HG02759 (cell line): Measurements from ENCODE around the gene KDM2A.

Experiments
- ATAC-seq: cut with Tn5 transposase; IDR thresholded peaks from one replicate; pipeline ENCODE4 v1.9.1; 2021; ENCODE audit warnings: mild to moderate bottlenecking, moderate library complexity; ENCODE audit not compliant: unreplicated experiment

KDM2A gene

DNA sequence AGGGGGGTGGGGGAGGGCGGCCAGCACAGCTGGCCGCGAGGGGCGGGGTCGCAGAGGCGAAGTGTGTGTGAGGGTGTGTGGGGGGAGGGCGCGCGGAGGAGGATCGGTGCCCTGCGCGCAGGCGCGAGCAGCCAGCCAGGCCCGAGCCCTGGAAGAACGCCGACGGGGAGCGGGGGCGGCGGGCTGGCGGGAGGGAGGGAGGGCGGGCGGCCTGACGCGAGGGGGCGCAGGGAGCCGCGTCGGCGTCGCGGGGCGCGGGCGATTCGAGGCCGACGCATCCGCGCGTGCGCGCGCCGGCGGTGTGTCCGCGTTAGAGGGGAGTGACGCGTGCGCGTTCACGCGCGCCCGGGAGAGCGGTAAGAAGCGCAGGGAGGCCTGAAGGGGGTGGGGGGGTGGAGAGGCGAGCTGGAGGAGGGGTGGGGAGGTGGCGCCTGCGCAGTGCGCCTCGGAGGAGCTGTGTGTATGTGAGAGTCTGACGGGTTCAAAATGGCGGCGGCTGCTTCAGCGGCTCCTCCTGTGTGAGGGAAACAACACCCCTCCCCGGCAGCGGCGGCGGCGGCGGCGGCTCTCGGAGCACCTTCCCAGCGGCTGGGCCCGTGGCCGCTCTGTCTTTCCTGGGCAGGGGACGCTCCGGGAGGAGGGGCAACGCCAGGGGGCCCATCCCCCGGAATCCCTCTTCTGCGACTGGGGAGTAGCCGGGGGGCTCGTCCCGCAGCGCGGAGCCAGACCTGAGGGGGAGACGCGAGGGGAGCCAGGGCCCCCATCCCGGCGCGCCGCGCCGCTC lies at the start of gene KDM2A:
TSS of gene KDM2A (plus strand) at position 463 of the 784 bp plus-strand sequence. CDS start 2,054 bp downstream, outside the sequence.
- ATAC-seq, result peak; percentile 78

DNA sequence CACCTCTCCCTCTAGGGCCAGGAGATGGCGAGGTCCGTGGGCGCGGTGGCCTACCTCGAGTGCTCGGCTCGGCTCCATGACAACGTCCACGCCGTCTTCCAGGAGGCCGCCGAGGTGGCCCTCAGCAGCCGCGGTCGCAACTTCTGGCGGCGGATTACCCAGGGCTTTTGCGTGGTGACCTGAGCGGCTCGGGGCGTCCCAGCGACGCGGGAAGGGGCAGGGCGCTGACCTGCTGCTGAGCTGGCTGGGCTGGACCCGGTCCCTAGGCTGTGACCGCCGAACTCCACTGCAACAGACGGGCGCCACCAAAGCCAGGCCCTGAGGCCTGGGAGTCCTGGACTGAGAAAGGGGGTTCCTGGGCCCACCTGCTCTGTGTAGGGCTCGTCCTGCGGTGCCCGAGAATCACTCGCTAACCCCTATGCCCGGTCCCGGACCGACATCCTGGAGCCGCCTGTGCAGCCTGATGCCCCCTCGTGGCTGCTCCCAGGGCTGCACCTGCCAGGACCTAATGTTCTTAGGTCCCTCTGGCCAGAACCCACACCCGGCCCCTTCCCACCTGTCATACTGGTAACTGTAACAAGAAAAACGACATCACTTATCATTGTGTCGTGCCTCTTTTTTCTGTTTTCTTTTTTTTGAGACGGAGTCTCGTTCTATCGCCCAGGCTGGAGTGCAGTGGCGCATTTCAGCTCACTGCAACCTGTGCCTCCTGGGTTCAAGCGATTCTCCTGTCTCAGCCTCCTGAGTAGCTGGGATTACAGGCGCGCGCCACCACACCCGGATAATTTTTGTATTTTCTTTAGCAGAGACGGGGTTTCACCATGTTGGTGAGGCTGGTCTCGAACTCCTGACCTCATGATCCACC lies 47.4 kb upstream of the KDM2A start:
- ATAC-seq, result no peak

DNA sequence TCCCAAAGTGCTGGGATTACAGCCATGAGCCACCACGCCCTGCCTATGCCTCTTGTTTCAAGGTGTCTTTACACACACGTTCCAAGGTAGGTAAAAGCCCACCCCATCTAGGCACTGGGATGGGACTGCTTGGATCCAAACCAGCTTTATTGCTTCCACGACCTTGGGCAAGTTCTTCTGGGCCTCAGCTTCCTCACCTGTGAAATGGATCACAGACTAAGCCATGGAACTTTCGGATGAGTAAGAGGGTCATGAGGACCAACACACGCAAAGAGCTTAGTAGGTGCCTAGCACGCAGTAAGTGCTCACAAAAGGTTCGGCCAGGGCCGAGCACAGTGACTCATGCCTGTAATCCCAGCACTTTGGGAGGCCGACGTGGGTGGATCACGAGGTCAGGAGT lies 46.8 kb upstream of the KDM2A start:
- no peak for ATAC-seq

DNA sequence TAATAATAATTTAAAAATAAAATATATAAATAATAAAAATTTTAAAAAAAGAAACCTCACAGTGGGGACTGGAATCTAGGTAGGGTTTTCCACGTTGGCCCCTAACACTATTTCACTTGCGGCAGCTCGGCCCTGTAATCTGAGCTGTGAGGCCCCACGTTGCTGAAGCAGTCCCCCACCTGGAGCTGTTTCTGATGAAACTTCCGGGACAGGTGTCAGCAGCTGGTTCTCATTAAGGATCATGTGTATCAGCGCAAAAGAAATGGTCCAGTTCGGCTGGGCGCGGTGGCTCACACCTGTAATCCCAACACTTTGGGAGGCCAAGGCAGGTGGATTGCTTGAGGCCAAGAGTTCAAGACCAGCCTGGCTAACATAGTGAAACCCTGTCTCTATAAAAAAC lies 45.2 kb upstream of the KDM2A start:
- ATAC-seq, result no peak

DNA sequence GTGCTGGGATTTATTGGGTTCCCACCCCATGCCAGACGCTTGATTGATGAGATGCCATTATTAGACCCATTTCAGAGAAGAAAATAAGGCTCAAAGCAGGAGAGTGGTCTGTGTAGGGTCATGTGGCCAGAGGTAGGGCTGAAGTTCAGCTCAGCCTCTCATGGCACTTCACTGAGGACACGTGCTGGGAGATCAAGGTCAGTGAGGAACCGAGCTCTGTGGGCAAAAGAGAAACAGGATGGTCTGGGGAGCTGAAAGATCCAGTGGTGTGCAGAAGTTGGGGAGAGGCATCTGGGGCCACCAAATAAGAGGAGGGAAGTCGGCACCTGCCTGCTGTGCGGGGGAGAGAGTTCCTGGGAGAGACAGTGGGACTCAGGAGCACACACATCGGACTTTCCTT lies 42.9 kb upstream of the KDM2A start:
- no peak for ATAC-seq

DNA sequence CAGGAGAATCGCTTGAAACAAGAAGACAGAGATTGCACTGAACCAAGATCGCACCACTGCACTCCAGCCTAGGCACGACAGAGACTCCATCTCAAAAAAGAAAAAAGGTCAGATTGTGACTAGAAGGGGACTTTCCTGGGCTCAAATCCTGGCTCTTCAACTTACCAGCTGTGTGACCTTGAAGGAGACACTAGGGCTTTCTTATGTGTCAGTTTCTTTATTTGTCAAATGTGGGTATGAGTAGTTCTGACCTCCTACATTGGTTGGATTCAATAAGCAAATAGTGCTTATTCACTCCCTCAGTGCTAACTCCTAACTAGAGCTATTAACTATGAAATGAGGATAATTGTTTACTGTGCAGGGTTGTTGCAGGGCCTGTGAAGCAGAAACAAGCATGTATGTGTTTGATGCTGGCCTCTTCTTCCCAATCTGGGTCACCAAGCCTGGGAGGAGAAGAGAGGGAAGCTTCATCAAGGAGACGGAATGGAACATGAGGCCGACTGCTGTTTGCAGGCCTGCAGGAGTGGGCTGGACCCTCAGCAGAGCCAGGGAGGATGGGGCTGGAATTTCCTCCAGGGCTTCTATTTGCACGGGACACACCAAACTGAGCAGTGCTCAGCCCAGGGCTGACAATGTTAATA lies 39.9 kb upstream of the KDM2A start:
- ATAC-seq, result no peak

DNA sequence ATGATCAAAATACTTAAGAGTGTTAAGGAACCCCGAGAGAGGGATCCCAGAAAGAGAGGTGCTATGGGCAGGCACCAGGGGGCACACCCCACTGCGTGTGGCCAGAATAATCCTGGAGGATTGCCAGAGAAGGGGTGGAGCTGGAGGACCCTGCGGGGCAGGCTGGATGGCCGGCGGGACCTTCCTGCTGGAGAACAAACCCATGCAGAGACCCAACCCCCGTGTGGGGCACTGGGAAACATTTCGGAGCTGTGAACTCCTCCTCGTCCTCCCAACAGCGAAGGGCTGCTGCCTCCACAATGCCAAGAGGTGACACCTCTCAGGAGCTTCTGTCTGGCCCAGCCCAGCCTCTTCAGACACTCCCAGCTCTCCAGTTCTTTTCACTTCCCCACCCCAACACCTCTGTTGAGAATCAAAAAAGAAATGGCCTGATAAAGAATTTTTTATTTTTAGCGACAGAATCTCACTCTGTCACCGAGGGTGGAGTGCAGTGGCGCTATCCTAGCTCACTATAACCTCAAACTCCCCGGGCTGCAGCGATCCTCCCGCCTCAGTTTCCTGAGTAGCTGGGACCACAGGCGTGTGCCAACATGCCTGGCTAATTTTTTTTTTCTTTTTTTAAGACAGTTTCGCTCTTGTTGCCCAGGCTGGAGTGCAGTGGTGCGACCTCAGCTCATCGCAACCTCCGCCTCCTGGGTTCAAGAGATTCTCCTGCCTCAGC lies 36.8 kb upstream of the KDM2A start:
- no peak for ATAC-seq

DNA sequence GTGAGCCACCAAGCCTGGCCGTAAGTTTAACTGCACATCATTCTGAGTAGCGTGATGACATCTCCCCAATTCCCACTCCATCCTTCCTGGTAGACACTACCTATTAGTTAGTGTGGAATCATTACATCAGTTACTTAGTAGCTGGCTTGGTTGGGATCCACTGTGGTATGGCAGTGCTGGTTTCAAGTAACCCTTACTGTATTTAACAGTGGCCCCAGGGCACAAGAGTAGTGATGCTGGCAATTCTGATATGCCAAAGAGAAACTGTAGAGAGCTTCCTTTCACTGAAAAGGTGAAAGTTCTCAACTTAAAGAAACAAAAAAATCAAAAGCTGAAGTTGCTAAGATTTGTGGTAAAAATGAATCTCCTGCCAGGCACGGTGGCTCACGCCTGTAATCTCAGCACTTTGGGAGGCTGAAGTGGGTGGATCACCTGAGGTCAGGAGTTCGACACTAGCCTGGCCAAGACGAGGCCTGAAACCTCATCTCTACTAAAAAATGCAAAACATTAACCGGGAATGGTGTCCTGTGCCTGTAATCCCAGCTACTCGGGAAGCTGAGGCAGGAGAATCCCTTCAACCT lies 35.2 kb upstream of the KDM2A start:
- ATAC-seq, result no peak

DNA sequence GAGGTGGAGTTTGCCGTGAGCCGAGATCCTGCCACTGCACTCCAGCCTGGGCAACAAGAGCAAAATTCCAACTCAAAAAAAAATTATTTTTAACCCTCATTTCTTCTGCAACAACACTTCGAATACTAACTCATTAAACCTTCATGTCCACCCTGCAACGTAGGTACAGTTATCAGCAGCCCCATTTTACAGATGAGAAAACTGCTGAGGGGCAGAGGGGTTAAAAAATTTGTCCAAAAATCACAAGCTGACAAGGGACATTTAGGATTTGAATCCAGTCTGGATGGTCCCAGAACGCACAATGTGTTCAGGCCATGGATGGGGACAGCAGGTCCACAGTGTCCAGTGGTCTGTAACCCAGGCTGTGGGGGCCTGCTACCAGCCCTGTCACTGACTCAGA lies 33.4 kb upstream of the KDM2A start:
- no peak for ATAC-seq

DNA sequence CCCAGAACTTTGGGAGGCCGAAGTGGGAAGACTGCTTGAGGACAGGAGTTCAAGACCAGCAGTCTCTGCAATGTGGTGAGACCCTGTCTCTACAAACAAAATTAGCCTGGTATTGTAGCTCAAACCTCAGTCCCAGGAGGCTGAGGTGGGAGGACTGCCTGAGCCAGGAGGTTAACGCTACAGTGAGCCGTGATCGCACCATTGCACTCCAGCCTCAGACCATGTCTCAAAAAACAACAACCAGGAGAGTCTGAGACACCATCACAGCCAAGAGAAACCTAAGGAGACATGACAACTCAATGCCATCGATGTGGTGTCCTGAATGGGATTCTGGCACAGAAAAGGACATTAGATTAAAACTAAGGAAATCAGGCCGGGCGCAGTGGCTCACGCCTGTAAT lies 28.3 kb upstream of the KDM2A start:
- no peak for ATAC-seq

DNA sequence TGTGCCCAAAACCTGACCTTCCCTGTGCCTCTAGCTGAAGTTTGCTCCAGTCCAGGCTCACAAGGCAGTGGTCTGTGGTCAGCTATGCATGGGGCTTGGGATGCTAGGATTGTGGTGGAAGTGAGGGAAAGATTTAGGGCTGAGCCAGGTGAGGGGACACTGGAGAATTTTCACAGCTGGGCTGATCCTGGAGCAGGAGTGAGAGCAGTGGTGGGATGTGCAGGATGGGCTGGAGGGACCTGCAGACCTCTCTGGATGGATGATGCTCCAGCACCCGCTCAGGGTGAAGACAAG lies 23.9 kb upstream of the KDM2A start:
- ATAC-seq, result no peak

DNA sequence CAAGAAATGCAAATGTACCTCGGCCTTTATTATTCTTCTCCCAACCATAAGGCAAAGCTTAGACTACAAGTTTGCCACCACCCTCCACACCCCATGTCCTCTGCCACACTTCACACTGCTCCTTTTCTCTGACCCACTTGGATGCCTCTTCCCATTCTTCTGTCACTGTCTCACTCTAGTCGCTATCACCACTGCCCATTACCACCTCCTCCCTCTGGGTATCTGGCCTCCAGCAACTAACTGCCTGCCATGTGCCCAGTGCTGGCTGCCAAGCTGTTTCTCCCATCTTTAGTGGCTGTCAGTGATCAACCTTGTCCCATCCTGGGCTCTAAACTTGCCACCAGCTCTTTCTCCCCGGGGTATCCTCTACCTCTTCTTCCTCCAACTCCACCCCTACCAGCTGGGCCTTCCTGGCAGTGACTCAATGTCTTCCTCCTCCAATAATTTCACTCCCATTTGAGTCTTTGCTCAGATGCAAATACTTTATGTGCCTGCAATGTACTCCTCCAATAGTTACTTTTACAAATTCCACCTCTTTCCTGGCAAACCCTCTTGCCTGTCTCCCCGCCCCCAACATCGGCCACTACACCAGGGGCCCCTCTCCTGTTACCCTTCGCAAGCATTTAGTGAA lies 20.1 kb upstream of the KDM2A start:
- ATAC-seq, result no peak

DNA sequence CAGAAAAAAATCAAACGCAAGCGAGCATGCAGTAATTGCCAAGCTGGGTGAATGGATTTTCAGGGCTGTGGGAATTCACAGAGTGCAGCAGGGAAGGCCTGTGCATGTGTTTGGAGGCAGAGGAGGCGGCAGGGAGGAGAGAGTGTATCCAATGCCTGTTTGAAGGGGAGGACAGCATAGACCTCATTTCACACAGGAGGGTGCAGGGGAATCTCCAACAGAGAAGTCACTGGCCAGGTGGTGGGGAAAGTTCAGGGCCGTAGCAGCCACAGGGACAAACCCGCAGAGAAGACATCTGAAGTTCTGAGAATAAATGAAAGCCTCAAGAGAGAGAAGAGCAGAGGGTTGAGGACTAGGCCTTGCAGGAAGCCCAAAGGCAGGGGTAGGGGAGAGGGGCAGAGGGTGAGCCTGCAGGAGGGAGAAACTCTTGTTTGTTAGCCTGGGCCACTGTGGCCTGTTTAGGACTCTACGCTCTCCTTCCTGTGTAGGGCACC lies 19.2 kb upstream of the KDM2A start:
- peak; percentile 37 for ATAC-seq

DNA sequence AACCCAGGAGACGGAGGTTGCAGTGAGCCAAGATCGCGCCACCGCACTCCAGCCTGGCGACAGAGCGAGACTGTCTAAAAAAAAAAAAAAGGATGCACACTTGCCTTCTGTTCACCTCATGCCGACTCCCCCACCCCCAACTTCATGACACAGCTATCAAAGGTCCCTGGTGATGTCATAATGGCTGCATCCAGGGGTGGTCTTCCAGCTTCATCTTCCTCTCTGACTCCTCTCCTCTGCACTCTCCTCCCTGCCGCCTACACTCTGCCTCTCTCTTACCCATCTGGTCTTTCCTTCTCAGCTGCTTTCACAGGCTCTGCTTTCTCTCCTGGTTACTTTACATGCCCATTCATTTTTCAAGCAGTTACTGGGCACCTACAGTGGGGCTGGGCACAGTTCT lies 16.4 kb upstream of the KDM2A start:
- ATAC-seq, result no peak

DNA sequence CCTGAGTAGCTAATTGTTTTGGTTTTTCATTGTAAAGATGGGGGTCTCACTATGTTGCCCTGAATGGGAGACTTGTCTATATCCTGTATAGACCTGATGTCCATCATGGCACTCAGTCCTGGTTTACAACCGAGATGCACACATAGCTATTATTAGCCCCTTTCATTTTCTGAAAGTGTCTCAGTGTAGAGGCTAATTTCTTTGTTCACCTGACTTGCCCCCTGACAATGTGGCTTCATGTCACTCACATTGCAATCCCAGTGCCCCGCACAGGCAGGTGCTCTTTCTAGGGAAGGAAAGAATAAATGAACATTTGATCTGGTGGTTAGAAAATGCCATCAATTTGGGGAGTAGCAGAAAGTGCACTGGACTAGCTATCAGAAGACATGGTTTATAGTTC lies 13.1 kb upstream of the KDM2A start:
- no peak for ATAC-seq

DNA sequence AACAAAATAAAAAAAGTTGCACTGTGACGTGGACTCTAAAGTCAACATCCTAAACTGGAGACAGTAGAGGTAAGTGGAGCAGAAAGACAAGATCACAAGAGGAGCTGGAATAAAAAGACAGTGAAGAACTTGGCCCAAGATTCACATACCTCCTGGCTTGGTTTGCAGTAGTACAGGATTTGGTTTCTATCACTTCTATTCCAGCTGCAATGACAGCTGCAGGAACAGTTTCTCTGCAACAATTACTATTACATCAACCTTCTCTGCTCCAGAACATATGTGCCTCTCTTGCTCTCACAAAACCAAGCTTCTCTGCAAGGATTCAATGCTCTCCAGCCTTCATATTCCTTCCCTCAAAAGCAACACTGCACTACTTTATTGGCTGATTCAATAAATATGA lies 7.8 kb upstream of the KDM2A start:
- ATAC-seq, result no peak

DNA sequence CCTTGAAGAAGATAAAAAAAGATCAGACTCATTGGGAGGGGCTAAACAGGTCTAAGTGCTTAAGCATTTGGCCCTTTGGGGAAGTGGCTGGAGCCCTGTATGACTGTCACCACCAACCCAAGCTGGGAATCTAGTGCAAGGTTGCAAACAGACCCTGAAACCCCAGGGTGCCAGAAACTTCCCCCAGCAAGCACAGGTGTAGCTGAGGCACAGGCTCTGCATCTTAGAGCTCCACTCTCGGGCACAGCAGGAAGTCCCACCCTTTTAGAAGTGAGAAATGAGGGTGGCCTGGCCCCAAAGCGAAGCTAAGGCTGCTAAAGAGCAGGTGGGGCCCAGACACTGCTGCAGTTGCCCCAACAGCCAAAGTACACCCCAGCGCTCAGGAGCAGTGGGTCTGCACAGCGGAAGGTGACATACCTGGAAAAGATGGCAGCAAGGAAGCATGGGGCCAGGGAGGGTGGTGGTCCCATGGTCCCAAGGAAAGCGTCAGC lies 5.8 kb upstream of the KDM2A start:
- ATAC-seq, result peak; percentile 63

DNA sequence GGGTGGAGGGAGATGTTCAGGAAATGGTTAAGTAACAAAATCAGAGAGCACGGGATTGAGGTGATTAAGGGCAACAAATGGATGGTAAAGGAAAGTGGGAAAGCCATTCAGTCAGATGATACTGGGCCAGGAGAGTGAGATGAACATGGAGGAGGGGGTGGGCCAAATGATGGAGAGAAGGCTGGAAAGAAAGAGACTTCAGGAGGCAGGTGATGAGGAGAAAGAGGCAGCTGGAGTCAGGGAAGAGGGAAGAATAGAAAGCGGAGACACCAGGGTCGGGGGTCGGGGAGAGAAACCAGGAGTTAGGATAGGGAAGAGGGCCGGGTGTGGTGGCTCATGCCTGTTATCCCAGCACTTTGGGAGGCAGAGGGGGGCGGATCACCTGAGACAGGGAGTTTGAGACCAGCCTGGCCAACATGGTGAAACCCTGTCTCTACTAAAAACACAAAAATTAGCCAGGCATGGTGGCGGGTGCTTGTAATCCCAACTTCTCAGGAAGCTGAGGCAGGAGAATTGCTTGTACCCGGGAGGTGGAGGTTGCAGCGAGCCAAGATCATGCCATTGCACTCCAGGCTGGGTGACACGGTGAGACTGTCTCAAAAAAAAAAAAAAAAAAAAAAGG lies 4.7 kb upstream of the KDM2A start:
- ATAC-seq, result no peak

DNA sequence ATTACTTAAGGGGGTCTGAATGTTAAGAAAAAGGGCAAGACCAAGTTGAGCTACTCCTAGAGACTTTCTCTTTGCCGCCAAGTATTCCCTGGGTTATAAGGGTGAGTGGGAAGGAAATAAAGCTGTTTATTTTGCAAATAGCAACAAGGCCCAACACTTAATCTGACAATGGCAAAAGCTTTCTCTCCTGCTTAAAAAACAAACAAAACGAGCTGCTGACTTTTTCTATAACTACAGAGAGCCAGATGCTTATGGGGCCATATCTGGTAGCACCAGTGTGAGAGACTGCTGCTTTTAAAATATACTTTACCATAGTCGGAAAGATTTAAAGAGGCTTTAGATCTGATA lies 2.3 kb upstream of the KDM2A start:
- no peak for ATAC-seq

DNA sequence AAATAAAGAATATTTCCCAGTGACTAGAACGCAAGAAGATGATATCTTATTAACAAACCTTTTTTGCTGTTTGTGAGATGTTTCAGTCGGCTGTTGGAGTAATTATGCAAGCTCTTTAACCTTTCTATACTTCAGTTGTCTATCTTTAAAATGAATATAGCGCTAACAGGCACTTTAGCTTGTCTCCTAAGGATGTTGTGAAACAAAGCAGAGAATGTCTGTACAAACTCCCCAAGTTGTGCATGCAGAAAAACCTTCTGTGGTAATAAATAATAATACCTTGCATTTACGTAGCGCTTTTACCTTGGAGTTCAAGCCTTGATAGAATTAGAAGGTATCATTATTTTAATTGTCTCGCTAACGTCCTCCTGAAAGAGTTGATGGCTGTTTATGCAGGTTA lies 1.9 kb upstream of the KDM2A start:
- no peak for ATAC-seq
